Stimulated activated CD8-positive, alpha-beta memory T cell treated with anti-CD3 and anti-CD28 coated beads, Interleukin-15, amount 100 ng/mL, for 48 hours (primary cell): Measurements from ENCODE around the gene GIGYF2.
"Not testable (repeated sequence)": the region's sequence is repeated elsewhere in the genome, so short reads cannot be mapped to it uniquely, and the experiment has no call there.

Source experiments
- DNase-seq, 2 donors: peaks; one replicate each; pipeline ENCODE4 v3.0.0-alpha.2; 2020; ENCODE audit warnings: low read depth in 2 of 2

Gene GIGYF2

GRCh38 chr2:232687382-232688160 is 9.6 kb upstream of the GIGYF2 start:
- no peak for DNase-seq

- no peak for DNase-seq
Measured at GRCh38 chr2:232688201-232688600, 8.9 kb upstream of the GIGYF2 start.

- DNase-seq: no peak
Measured at GRCh38 chr2:232689152-232689910, 7.8 kb upstream of the GIGYF2 start.

GRCh38 chr2:232691117-232691516 is 6.0 kb upstream of the GIGYF2 start:
- not testable (repeated sequence) for DNase-seq

- DNase-seq: no peak
Measured at GRCh38 chr2:232693344-232693743, 3.8 kb upstream of the GIGYF2 start.

- no peak for DNase-seq
Measured at GRCh38 chr2:232696609-232697058, 497 bp upstream of the GIGYF2 start.

- no peak for DNase-seq
Measured at GRCh38 chr2:232697807-232698110, 628 bp downstream of the GIGYF2 start.

- DNase-seq: no peak
Measured at GRCh38 chr2:232698556-232699091, 1.5 kb downstream of the GIGYF2 start.

GRCh38 chr2:232699110-232699509 is 2.0 kb downstream of the GIGYF2 start:
- DNase-seq: no peak

GRCh38 chr2:232700154-232700553 is 3.0 kb downstream of the GIGYF2 start:
- DNase-seq: no peak

GRCh38 chr2:232707076-232707475 is 9.9 kb downstream of the GIGYF2 start:
- DNase-seq: no peak

GRCh38 chr2:232713505-232713904 is 16.4 kb downstream of the GIGYF2 start:
- DNase-seq: no peak

- DNase-seq: no peak
Measured at GRCh38 chr2:232714969-232715368, 17.8 kb downstream of the GIGYF2 start.

GRCh38 chr2:232720056-232720455 is 22.9 kb downstream of the GIGYF2 start:
- not testable (repeated sequence) for DNase-seq

- DNase-seq: no peak
Measured at GRCh38 chr2:232721261-232721660, 24.1 kb downstream of the GIGYF2 start.

- DNase-seq: no peak
Measured at GRCh38 chr2:232721882-232722281, 24.8 kb downstream of the GIGYF2 start.

GRCh38 chr2:232723027-232723426 is 25.9 kb downstream of the GIGYF2 start:
- no peak for DNase-seq

- DNase-seq: no peak
Measured at GRCh38 chr2:232728785-232729184, 31.7 kb downstream of the GIGYF2 start.

GRCh38 chr2:232731470-232731869 is 34.3 kb downstream of the GIGYF2 start:
- no peak for DNase-seq

GRCh38 chr2:232741294-232741693 is 44.2 kb downstream of the GIGYF2 start:
- no peak for DNase-seq

GRCh38 chr2:232741972-232742371 is 44.8 kb downstream of the GIGYF2 start:
- no peak for DNase-seq

GRCh38 chr2:232744963-232745362 is 47.8 kb downstream of the GIGYF2 start:
- no peak for DNase-seq

GRCh38 chr2:232748038-232748437 is 50.9 kb downstream of the GIGYF2 start:
- no peak for DNase-seq
